NCI-H1417 (cell line): Measurements from ENCODE around the gene BSN.
"Not testable (repeated sequence)": the region's sequence is repeated elsewhere in the genome, so short reads cannot be mapped to it uniquely, and the experiment has no call there.

Source experiments
- DNase-seq, 3 experiments: peaks; one replicate each; lab custom pipeline; 2025; lab: John Stamatoyannopoulos, UW

The BSN gene

DNA sequence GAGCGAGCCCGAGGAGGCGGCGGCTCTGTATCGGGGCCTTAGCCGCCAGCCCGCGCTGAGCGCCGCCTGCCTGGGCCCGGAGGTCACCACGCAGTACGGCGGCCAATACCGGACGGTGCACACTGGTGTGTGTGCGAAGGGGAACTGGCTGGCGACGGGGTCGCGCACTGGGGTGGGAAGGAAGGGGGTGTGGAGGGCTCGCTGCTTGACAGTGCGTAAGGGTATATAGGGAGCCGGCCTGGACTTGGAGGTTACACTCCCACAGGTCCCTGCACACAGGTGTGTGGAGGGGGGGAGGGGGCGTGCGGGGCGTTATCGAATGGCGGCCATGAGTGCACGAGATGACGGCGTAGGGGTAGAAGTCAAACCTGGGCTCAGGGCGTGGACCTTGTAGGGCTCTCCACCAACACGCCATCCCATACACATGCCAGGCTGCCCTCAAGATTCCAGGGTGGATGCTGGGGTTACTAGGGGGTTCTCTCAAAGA is 120.3 kb downstream of the BSN start:
- no peak for DNase-seq

- no peak for DNase-seq
Measured at GRCh38 chr3:49675912-49676311, 121.6 kb downstream of the BSN start.

DNA sequence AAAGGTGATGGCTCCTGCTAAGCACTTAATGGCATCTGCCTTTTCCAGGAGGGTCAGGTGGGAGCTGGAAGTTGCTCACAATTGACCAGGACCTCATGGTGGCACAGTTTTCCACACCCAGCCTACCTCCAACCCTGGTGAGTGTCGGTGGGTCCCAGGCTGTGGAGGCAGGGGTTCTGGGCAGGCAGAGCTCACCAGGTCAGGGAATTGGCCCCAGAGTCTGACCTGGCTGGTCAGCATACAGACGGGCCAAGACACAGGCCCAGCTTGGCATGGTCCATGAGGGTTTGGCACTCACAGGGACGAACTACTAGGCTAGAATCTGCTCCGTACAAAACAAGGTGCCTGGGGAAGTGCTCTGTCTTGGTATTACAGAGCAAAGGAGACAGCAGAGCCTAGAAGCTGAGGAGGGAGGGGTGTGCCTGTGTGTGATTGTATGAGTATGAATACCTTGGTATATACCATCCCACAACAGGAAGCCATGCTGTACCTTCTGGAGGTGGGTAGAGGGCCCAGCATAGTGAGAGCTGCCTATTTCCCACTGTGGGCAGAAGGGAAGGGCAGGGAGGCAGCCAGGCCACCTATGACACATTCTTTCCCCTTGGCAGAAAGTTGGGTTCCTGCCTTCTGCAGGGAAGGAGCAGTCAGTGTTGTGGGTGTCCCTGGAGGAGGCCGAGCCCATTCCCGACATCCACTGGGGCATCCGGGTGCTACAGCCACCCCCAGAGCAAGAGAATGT is 126.4 kb downstream of the BSN start:
- DNase-seq = no peak

DNA sequence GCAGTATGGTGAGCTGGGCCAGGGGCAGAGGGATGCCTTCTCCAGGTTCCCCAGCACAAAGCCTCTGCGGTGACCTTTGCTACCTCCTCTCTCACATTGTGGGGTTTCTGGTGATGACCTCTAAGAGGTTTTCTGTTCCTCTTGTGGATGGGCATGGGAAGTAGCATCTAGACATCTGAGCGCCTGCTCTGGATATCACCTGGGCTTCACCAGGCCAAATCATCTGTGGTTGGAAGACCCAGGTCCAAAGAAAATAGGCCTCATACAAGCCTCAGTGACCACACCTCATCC is 126.9 kb downstream of the BSN start:
- DNase-seq = no peak

- no peak for DNase-seq
Measured at GRCh38 chr3:49681543-49681942, 127.3 kb downstream of the BSN start.

DNA sequence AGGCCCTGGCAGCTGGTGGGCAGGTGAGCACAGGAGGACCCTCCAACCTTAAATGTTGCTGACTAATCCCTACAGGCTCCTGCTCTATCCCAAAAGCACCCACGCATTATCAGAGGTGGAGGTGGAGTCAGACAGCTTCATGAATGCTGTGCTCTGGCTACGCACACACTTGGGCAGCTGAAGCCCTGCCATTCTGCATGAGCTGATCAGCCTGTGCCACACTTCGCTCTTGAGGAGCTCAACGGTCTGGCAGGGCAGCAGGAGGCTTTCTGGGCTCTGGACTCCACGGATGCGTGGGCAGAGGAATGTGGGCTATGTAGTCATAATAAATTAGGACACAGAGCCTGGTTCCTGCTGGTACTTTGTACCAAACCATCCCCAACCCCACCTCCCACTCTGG is 128.9 kb downstream of the BSN start:
- DNase-seq = no peak

DNA sequence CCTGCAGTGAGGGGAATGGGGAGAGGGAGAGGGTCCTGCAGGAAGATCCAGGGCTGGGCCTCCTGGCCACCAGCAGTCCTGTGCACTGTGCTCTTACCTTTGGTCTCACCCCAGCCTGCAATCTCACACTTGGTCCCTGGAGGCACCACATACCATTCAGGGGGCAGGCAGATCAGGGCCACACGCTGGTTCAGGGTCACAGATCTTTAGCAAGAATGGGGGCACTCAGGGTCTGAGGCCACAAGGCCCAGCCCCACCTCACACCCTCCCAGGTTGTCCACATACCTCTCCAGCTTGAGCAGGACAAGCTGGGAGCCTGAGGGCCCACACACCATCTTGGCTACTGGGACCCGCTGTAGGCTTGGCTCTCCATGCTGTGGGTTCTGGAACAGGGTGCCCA is 130.2 kb downstream of the BSN start:
- not testable (repeated sequence) for DNase-seq

DNA sequence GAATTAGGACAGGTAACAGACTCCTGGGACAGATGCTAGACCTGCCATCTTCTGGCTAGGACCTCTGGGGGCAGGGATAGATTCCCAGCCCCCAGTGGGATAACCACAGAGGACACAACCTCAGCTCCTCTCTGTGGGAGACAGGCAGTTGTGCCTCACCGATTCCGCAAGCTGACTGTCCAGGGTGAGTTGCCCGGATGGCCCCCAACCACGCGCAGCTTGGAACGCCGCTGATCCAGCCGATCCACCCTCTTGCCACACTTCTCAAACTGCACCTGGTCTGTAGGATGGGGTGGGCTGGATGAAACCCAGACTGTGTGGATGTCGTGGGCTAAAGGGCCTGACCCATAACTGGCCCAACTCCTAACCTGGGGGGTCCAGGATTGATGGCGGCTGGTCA is 130.8 kb downstream of the BSN start:
- not testable (repeated sequence) for DNase-seq

DNA sequence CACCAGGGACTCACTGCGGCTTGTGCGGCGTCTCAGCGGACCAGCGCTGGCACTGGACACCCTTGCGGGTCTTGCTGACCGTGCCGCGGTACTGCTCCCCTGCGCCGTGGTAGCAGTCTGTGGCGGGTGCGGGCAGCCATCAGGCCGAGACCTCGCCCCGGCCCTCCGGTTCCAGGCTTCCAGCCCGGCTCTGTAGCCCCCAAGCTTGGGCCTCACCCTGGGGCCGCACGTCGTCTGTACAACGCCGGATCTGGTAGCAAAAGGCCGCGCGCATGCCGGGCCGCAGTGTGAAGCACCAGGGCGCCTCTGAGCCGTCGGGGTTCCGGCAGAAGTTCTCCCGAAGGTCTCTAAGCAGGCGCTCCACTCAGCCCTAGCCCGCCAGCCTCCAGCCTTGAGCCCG is 131.6 kb downstream of the BSN start:
- not testable (repeated sequence) for DNase-seq

DNA sequence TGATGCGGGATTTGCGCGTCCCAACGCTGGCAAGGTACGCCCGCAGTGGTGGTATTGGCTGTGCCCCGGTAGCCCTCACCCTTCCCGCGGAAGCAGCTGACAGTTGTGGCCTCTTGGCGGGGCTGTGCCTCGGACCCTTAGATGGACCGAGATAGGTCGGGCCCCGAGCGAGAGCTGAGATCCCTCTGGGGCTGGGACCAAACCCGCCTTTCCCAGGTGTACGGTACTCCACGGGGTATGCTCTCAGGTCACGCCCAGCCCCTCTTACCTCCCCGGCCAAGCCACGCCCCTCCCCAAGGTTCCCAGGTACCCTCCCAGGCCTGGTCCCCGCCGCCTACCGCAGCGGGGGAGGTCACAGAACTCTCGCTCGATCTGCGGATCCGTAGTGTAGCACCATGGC is 132.1 kb downstream of the BSN start:
- DNase-seq = not testable (repeated sequence)

GRCh38 chr3:49686769-49687423 is 132.6 kb downstream of the BSN start:
- not testable (repeated sequence) for DNase-seq

DNA sequence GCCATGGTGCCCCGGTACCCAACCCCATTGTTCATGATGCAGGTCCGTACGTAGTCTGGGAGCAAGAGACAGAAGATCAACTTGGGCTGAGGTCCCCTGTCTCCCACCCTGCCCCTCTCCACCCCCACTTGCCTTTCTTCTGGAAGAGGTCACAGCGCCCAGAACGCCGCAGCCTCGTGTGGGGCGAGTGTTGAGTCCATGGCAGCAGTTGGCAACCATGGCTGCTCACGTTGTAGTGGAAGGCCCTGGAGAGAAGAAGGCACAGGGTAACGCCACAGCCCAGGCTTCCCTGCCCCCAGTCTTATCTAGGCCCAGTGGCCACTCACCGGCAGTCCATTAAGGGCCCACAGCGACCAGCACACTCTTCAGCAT is 133.1 kb downstream of the BSN start:
- not testable (repeated sequence) for DNase-seq

DNA sequence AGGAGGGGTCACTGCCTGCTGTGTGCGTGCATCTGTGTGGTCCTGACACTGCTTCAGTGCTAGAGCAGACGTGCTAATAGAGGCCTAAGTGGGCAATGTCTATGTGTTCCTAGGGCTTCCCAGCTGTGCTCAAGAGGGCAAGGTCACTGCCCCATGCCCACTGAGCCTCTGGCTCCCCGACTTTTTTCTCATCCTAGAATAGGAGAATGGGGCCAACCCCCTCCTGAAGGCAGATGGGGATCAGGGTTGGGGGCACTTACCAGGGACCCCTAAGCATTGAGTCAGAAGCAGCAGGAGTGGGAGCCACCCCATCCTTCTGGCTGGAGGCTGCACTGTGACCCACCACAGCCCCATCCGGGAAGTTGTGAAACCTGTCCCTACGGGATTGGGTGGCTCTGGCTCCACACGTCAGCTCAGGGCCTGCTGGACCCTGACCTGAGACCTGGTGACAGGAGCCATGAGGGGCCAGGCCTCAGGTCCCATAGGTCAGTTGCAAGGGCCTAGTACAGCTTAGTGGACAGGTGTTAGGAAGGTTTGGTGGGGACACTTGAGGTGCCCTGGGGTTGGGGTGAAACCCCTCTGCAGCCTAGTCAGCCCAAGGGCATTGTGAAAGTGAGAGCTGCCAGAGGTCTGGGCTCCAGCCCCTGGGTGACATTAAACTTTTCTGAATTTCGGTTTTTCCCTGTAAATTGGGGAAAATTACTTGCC is 134.2 kb downstream of the BSN start:
- DNase-seq = not testable (repeated sequence)

GRCh38 chr3:49689046-49689907 is 135.0 kb downstream of the BSN start, which contains the start of the genes MST1 and RNF123:
TSS of gene MST1 (minus strand) at chr3:49689474. CDS start at chr3:49688691, 783 bp downstream.
TSS of gene RNF123 (plus strand) at chr3:49689557. CDS start at chr3:49691166, 1,609 bp downstream.
- no peak for DNase-seq

- not testable (repeated sequence) for DNase-seq
Measured at GRCh38 chr3:49689908-49690624, 135.8 kb downstream of the BSN start.

DNA sequence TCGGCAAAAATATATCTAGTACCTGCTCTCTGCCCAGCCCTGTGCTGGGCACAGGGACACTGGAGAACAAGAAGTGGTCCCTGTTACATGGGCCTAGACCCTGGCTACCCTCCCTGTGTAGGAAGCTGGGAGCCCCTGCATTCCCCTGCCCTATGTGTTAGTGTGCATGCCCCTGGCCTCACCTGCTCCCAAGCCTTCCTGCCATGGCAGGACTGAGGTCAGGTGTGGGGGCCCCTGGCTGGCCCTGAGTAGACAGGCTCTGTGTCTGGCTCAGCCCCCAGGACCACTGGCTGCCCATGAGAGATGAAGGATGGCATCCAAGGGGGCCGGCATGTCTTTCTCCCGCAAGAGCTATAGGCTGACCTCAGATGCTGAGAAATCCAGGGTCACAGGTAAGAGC is 136.6 kb downstream of the BSN start:
- DNase-seq = not testable (repeated sequence)

DNA sequence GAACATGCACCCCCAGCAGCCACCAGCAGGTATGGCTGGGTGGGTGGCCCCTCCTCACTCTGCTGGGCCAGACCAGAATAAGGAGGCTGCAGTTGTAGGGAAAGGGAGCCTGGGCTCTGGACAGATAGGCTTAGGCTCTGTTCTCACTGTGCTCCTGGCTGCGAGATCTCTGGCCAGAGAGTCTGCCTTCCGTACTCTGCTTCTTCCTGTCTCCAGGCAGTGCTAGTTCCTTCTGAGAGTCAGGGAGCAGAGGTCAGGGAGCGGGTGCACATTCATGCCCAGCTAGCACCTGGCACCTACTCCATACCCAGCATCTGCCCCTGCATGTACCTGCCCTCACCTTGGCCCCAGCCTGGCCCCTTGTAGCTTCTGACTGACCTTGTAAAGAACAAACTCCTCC is 137.2 kb downstream of the BSN start:
- DNase-seq = not testable (repeated sequence)

GRCh38 chr3:49694409-49695070 is 140.3 kb downstream of the BSN start:
- DNase-seq = not testable (repeated sequence)

DNA sequence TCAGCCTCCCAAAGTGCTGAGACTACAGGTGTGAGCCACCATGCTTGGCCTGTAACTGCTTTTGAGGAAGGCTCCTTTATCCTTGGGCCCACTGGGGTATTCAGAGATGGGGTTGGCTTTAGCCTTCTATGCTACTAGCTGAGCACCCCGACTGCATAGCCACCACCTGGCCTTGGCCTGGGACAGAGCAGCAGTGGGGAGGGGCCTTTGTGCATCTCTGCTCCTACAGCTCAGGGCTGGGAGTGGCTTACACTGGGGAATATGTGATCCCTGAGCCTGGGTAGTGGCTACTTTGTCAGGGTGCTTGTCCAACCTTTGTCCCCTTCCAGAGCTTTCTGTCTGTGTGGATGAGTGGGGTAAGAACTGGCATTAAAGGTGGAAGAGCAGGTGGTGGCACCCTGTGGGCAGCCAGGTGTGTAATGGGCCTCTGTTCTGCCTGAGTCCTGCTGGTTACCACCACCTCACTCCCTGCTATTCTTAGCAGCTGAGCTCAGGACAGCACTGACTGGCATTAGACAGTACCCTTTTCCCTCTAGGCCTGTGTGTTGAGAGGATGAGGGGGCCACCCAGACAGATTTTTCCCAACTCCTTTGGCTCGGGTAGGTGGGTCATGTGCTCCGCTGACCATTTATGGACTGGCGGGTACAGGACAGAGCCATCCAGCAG is 141.2 kb downstream of the BSN start:
- not testable (repeated sequence) for DNase-seq
